ENCODE data around the gene PSEN1.

The PSEN1 gene

DNA sequence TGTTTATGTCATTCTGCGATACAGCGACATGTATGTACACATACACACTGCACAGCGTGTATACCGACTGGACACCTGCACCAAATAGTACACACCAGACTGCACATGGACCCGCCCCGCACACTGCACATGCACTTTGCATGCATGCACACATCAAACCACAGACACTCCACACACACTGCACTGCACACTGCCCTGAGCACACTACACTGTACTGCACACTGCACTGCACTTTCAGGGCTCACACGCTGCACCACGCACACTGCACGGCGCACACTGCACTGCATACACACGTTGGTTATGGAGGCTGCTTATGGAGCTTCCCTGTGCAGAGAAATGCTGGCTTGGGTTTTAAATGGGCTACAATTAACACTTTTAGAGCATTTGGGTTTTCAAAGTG lies 102.6 kb downstream of the PSEN1 start:
- H3K4me3 ChIP-seq (ENCODE audit: low read depth, low read length) = no peak overlapping the region
- H3K4me1 ChIP-seq = no peaks in the 10 kb centered on the region
- H3K27me3 ChIP-seq = peaks cover 42% of the 10 kb centered on the region
- no peak for DNase-seq
- no peaks in the 10 kb centered on the region for H3K9me3 ChIP-seq
- H3K36me3 ChIP-seq = no peaks in the 10 kb centered on the region
- TF ChIP-seq, protein P1, sequence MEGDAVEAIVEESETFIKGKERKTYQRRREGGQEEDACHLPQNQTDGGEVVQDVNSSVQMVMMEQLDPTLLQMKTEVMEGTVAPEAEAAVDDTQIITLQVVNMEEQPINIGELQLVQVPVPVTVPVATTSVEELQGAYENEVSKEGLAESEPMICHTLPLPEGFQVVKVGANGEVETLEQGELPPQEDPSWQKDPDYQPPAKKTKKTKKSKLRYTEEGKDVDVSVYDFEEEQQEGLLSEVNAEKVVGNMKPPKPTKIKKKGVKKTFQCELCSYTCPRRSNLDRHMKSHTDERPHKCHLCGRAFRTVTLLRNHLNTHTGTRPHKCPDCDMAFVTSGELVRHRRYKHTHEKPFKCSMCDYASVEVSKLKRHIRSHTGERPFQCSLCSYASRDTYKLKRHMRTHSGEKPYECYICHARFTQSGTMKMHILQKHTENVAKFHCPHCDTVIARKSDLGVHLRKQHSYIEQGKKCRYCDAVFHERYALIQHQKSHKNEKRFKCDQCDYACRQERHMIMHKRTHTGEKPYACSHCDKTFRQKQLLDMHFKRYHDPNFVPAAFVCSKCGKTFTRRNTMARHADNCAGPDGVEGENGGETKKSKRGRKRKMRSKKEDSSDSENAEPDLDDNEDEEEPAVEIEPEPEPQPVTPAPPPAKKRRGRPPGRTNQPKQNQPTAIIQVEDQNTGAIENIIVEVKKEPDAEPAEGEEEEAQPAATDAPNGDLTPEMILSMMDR (IDR thresholded peaks at IDR 0.05; ENCODE audit: low read depth, low read length) = no peak

DNA sequence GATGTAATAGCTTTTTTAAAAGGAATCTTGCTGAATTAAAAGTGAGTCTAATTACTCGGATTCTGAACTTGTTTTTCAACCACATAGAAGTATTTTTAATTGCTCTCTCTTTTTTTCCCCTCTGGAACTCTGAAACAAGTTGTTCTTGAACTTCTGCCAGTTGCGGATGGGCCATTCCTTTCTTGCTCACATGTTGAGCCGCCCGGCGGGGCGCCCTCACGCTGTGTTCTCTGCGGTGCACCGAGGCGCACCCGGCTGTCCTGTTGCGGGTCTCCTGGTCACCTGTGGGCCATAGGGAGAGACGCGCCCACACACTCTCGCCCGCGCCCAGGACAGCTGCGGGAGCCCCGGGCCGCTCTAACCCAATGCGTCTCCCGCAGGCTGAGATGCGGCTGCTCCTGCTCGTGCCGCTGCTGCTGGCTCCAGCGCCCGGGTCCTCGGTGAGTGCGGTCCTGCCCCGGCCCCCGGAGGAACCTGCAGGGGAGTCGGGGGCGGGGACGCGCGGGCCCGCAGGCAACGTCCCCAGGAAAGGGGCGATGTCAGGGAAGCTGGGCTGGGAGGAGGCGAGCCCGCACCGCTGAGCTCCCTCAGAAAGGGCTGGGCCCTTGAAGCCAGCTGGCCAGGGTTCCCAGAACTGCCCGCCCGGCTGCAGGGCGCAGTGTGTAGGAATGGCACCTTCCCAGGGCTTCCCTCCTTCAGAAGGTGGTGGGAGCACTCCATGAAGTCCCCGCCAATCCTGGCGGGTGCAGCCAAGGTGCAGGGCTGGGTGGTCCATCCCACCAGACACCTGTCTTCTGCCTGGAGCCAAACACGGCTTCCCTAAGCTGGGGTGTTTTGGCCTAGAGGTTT lies 103.3 kb downstream of the PSEN1 start:
- H3K9me3 ChIP-seq = no peaks in the 10 kb centered on the region
- no peaks in the 10 kb centered on the region for H3K36me3 ChIP-seq
- no peaks in the 10 kb centered on the region for H3K4me1 ChIP-seq
- peaks cover 41% of the 10 kb centered on the region for H3K27me3 ChIP-seq
- no peak for DNase-seq
- TF ChIP-seq, protein P1 (IDR thresholded peaks at IDR 0.05; ENCODE audit: low read depth, low read length) = no peak
- no peak overlapping the region for H3K4me3 ChIP-seq (ENCODE audit: low read depth, low read length)

DNA sequence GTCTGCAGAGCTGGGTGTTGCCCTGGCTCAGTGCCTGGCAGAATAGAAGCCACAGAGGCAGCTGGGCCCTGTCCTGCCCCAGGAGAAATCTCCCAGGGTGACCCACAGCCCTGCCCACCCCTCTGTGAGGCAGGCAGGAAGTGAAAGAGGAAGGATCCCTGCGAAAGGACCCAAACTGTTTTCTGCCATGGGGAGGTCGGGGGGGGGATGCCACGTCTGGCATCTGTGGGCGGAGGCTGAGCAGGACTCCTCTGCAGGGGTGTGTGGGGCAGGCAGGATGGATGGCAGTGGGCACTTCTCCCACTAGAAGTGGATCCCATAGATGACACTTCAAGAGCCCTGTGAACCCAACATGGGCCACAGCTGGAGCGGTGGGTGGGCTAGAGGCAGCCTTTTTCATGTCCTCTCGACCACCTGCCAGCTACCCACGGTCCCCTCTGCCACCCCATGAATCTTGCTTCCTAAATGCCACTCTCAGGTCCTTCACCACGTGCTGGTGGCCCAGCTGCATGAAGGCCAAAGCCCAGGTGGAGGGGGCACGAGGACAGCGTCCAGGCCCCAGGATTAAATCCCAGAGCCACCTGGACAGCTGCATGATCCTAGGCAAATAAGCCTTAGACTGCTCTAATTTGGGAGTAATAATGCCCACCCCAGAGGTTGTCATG lies 104.6 kb downstream of the PSEN1 start:
- Histone ChIP-seq H3K4me3 (ENCODE audit: low read depth, low read length) (no peak overlapping the region), H3K36me3 (no peaks in the 10 kb centered on the region), H3K27me3 (peaks cover 41% of the 10 kb centered on the region), H3K4me1 (no peaks in the 10 kb centered on the region), H3K9me3 (no peaks in the 10 kb centered on the region)
- no peak for DNase-seq
- TF ChIP-seq, protein P1 (IDR thresholded peaks at IDR 0.05; ENCODE audit: low read depth, low read length) = no peak

DNA sequence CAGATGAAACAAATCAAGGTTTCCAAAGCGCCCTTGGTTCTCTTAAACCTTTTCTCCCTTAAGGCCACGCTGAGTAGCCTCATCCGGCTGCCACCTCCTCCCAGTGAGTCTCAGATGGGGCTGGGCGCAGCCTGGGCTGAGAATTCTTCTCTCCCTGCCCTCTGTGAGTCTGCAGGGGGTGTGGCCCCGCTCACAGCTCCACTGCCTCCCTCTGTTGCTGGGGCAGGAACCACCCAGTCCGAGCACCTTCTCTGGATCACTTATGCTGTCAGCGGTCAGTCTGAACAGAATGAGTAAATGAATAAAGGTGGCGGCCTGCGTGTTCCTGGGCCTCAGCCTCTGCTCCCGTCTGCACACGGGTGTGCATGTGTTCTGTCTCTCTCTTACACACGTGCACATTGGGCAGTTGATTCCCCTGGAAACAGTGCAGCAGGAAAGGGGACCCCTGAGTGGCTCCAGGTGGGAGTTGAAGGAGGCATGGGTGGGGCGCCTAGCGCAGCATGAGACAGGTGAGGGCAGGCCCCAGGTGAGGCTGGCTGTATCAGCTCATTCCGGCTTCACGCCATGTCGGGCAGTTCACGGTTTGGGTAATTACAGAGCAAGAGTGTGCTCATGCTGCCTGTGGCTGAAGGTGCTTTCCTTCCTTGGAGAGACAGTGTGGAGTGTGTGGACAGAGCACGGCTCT lies 105.3 kb downstream of the PSEN1 start:
- no peaks in the 10 kb centered on the region for H3K36me3 ChIP-seq
- no peaks in the 10 kb centered on the region for H3K4me1 ChIP-seq
- DNase-seq = no peak
- no peaks in the 10 kb centered on the region for H3K9me3 ChIP-seq
- no peak overlapping the region for H3K4me3 ChIP-seq (ENCODE audit: low read depth, low read length)
- TF ChIP-seq, protein P1 (IDR thresholded peaks at IDR 0.05; ENCODE audit: low read depth, low read length) = no peak
- peaks cover 36% of the 10 kb centered on the region for H3K27me3 ChIP-seq

DNA sequence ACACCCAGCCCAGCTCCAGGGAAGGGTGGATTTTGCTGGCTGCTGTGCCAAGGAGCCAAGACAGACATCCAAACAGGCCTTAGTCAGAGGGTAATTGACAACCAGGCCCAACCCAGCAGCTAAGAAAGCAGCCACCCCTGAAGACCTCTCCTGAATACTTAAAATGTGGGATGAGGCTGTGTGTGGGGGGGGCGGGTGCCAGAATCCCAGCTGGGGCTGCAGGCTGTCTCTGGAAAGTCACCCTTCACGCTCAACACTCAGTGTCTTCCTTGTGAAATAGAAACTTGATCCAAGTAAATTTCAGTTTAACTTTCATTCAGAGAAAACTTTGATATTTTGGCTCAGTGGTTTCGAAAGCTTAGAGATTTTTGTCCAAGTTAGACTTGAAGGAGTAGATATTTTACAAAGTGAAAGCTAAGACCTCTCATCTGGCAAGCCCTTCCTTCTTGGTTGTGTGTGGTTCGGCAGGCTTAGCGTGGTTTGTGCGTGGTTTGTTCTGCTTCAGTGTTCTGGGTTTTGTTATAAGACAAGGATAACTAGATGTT lies 106.1 kb downstream of the PSEN1 start:
- Histone ChIP-seq H3K4me1 (no peaks in the 10 kb centered on the region), H3K27me3 (peaks cover 28% of the 10 kb centered on the region), H3K4me3 (ENCODE audit: low read depth, low read length) (no peak overlapping the region), H3K36me3 (no peaks in the 10 kb centered on the region), H3K9me3 (no peaks in the 10 kb centered on the region)
- TF ChIP-seq, protein P1 (IDR thresholded peaks at IDR 0.05; ENCODE audit: low read depth, low read length) = no peak
- DNase-seq = no peak

Measured in BE2C (cell line).